NCI-H128 (cell line): ENCODE results near the gene VWA8.
"Not testable (repeated sequence)": the region's sequence is repeated elsewhere in the genome, so short reads cannot be mapped to it uniquely, and the experiment has no call there.

ENCODE experiments used
- DNase-seq: peaks from one replicate; lab custom pipeline; 2025; ENCODE audit not compliant: unreplicated experiment; lab: John Stamatoyannopoulos, UW

The VWA8 gene

GRCh38 chr13:41597348-41598041 lies 363.4 kb downstream of the VWA8 start:
- DNase-seq: no peak

- no peak for DNase-seq
Measured at GRCh38 chr13:41596190-41596589, 364.7 kb downstream of the VWA8 start.

- DNase-seq: no peak
Measured at GRCh38 chr13:41595298-41595697, 365.6 kb downstream of the VWA8 start.

- DNase-seq: no peak
Measured at GRCh38 chr13:41590643-41591042, 370.3 kb downstream of the VWA8 start.

- no peak for DNase-seq
Measured at GRCh38 chr13:41590122-41590521, 370.8 kb downstream of the VWA8 start.

- DNase-seq: no peak
Measured at GRCh38 chr13:41589434-41589833, 371.5 kb downstream of the VWA8 start.

- no peak for DNase-seq
Measured at GRCh38 chr13:41588899-41589298, 372.0 kb downstream of the VWA8 start.

- DNase-seq: no peak
Measured at GRCh38 chr13:41588448-41588847, 372.5 kb downstream of the VWA8 start.

- no peak for DNase-seq
Measured at GRCh38 chr13:41587490-41587889, 373.4 kb downstream of the VWA8 start.

GRCh38 chr13:41586216-41586615 lies 374.7 kb downstream of the VWA8 start:
- no peak for DNase-seq

GRCh38 chr13:41582027-41582463 lies 378.9 kb downstream of the VWA8 start:
- no peak for DNase-seq

GRCh38 chr13:41580345-41580744 lies 380.6 kb downstream of the VWA8 start:
- DNase-seq: no peak

GRCh38 chr13:41579881-41580280 lies 381.0 kb downstream of the VWA8 start:
- no peak for DNase-seq

- DNase-seq: no peak
Measured at GRCh38 chr13:41579168-41579567, 381.7 kb downstream of the VWA8 start.

GRCh38 chr13:41578371-41578770 lies 382.5 kb downstream of the VWA8 start:
- no peak for DNase-seq

- DNase-seq: no peak
Measured at GRCh38 chr13:41577436-41577835, 383.5 kb downstream of the VWA8 start.

GRCh38 chr13:41573640-41574039 lies 387.3 kb downstream of the VWA8 start:
- not testable (repeated sequence) for DNase-seq

- not testable (repeated sequence) for DNase-seq
Measured at GRCh38 chr13:41571817-41572340, 389.0 kb downstream of the VWA8 start.

GRCh38 chr13:41568972-41569351 lies 391.9 kb downstream of the VWA8 start:
- DNase-seq: no peak

GRCh38 chr13:41568143-41568971 lies 392.6 kb downstream of the VWA8 start:
- no peak for DNase-seq

- DNase-seq: no peak
Measured at GRCh38 chr13:41567363-41567762, 393.5 kb downstream of the VWA8 start.

- no peak for DNase-seq
Measured at GRCh38 chr13:41565846-41566245, 395.1 kb downstream of the VWA8 start.
